HG02884 (cell line): Measurements from ENCODE around the gene SUMO3.

ENCODE experiments used
- ATAC-seq: cut with Tn5 transposase; IDR thresholded peaks from one replicate; pipeline ENCODE4 v1.9.1; 2021; ENCODE audit warnings: mild to moderate bottlenecking, moderate library complexity; ENCODE audit not compliant: unreplicated experiment

The SUMO3 gene

GRCh38 chr21:44762221-44763049 lies 55.4 kb downstream of the SUMO3 start:
- no peak for ATAC-seq

GRCh38 chr21:44761747-44762208 lies 56.1 kb downstream of the SUMO3 start:
- ATAC-seq = no peak

DNA sequence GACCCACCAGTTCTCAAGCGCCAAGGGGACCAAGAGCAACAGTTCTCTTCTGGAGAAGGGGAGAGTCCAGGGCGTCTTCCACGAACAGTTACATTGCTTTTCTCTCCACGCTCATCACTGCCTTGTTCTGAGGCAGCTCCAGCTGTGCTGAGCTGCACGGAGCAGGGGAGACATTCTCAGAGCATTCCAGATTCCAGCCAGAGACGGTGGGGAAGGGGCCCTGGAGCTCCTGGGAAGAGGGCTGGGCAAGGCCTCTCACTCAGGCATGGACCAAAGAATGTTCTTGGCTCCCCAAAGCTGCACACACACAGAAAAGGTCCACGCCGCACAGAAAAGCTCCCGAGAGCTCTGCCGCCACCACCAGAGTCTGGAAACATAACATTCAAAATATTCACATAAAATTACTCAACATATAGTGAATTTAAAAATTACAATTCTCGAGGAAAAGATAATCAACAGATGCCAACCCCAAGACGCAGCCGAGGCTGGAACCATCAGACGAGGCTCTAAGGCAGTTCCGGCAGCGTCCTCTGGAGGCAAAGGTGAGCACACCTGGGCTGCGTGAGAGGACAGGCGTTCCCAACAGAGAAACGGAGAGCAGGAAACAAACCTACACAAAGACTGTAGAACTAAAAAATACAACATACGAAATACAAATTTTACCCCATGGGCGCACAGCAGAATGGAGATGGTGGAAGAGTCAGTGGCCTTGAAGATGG lies 56.7 kb downstream of the SUMO3 start:
- ATAC-seq = no peak

- ATAC-seq = no peak
Measured at GRCh38 chr21:44760376-44760775, 57.5 kb downstream of the SUMO3 start.

DNA sequence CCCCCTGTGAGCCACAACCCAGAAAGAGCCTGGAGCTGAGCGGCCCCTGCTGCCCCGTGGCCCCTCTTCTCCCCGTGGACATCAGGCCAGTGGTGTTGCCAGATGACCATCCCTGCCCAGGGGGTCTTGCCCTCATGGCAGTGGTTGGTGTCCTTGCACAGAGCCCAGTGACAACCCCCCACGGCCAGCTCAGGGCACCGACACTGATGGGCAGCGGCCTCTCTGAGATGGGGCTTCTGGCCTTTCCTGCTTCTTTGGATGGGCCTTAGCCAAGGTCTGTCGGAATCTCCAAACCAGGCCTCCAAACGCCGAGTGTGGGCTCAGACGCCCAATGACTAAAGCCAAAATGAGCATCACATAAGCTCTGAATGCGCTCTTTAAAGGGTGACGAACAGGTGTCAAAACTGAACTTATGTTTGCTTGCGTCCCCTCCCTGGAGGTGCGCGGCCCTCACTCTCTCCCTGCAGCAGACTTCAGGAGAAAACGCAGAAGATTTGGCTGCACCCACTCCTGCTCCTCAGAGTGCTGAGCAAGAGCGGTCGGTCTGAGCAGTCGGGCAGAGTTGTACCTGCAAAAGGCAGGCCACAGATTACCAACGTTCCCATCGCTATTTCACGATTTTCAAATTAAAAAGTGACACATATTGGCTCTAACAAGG lies 58.1 kb downstream of the SUMO3 start:
- ATAC-seq = no peak

- no peak for ATAC-seq
Measured at GRCh38 chr21:44758781-44759627, 58.9 kb downstream of the SUMO3 start.

DNA sequence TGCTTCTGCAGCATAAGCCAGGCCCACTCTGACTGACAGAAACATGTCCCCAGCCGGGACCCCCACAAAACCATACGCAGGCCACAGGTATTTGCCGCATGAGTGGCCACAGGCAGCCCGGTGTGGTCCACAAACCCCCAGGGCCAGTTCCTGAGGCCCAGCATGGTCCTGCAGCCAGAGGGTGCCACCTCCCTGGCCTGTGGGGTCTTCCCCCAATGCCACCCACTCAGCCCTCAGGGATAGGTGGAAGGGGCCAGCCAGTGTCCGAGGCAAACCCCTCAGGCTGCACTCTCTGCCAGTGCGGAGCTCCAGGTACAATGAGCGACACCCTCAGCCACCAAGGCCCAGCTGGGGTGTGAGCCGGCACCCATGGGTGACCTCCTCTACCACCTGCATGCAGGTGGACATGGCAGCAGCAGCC lies 59.7 kb downstream of the SUMO3 start:
- no peak for ATAC-seq

DNA sequence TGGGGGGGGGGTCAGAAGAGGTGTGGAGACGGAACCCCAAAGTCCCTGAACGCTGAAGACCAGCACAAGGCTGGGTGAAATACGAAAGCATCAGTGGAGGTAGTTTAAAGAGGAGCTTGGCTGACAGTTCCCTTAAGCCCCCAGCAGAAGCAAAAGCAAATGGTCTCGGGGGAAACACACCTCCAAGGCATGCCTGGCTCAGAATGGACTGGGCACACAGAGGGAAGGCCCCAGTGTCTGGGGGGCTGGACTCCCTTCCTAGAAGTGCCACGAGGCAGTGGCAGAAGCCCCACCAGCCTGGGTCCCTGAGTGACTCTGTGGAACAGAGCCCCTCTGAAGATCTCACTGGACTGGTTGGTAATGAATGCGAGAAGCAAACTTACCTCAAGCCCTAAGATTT lies 60.1 kb downstream of the SUMO3 start:
- no peak for ATAC-seq

DNA sequence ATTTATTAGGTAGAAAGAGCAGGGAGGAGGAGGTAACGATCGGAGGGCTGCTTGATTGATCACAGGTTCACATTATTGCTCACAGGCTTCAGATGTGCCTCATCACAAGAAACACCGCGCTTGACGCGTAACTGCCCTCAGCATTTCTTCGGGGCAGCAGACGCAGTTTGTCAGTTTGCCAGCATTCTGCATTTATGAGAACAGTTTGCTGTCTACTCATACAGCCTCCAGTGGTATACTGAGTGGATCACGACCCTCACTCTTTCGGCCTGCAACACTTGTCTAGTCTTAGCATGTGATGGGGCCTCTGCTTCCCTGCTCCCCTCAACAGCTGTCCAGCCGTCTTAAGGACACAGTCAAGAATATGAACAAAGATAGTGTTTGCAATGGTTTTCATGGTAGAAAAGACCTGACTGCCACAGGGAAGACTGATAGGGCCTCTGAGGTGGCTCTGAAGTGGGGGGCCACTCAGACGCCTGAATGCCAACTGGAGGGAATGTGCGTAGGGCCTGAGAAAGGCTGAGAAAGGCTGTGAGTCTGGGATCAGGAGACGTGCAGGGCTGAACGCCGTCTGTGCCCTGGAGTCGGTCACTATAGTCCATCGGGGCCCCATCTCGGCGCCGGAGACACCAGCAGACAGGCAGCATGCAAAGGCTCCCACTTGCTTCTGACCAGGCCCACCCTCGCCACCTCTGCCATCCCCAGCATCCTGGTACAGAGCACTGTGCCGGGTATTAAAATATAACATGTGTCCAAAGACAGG lies 61.3 kb downstream of the SUMO3 start:
- no peak for ATAC-seq
